HG03575 (cell line): ENCODE results near the gene SMIM9.

Experiments
- ATAC-seq: cut with Tn5 transposase; IDR thresholded peaks from one replicate; pipeline ENCODE4 v1.9.1; 2021; ENCODE audit not compliant: unreplicated experiment, insufficient number of reproducible peaks, low FRiP score; ENCODE audit errors: extremely low read depth

Gene SMIM9

GRCh38 chrX:154791939-154792338 lies 42.5 kb downstream of the SMIM9 start:
- no peak for ATAC-seq

GRCh38 chrX:154791467-154791866 lies 43.0 kb downstream of the SMIM9 start:
- no peak for ATAC-seq

DNA sequence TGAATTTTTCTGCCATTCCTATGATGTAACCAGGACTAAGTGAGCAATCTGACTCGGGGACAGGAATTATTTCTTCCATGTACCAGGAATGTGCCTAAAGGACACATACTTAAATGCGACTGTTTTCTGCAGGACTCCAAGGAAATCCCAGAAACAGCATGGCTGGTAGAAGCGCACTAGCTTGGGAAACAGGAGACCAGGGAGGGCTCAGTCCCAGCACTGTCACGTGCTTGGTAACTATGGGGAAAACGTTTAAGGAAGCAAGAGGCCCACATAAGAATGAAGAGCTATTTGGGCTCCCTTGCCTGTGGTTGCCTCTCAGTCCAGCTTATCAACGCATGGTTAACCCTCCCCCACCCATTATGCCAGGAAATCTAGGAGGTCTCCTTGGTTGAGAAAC lies 48.7 kb downstream of the SMIM9 start:
- ATAC-seq: no peak

DNA sequence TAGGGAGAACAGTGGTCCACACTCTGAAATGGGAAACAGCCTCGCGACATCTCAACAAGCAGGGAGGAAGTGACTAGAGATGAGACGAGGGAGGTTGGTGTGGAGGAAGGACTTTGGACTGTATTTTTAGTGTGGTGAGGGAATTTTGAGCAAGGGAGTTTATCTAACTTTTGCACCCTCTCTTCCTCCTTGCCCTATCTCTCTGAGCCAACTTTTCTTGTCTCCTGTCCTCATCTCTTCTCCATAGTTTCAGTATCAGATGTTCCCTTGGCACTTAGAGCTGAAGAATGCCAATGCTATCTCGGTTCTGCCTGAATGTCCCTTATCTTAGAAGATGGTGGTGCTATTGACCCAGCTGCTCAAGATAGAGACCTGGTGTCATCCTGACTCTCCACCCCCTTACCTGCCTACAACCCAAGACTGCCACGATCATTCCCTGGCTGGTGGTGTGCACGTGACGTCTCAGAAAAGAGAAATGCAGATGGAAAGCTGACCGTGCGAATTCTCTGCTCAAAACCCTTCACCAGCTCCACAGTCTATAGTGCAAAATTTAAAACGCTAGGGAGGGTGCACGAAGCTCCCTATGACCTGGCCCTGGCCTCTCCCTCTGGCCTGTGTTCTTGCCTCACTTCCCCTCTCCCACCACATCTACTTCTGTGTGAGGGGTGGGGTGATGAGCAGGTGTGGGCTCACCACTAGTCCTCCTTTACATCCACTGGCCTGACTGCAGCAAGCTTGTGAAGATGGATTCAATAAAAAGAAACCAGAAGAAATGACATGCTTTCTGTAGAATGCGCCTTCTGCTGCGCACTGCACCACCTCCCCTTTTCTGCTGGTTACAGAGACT lies 50.1 kb downstream of the SMIM9 start:
- ATAC-seq: no peak

DNA sequence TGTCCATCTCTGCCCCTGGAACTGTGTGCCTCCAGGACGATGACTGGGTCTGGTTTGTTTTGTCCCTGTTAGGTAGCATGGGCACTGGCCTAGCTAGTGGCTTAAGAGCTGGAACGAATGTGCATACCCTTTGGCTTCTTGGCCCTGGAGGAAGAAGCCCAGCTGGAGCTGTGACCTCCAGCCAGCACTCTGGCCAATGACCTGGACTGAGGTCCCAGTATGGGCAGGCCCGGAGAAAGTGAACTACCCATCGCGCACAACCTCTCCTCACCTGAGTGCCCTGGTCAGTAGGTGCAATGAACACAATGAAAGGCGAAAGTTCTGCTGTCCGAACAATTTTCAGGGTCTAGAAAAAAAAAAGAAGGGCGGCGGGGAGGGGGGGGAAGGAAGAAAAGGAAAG lies 53.5 kb downstream of the SMIM9 start:
- ATAC-seq: no peak

DNA sequence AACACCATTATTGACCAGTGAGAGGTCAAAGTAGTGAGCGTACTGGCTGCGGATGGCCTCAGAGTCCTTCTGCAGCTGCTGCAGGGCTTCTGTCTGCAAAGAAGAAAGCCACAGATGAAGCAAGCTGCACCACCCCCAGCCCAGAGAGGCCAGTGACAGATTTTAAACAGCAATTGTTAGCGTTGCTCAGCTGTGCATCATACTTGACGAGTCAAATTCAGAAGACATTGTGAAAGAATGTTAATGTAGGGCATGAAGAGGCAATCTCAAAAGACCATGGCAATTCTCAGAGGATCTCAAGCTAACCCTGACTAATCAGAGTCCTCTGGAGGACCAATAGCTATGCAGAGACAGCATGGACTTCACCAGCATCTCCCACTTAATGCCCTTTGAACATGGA lies 55.2 kb downstream of the SMIM9 start:
- no peak for ATAC-seq

GRCh38 chrX:154776753-154777152 lies 57.7 kb downstream of the SMIM9 start:
- ATAC-seq: no peak

DNA sequence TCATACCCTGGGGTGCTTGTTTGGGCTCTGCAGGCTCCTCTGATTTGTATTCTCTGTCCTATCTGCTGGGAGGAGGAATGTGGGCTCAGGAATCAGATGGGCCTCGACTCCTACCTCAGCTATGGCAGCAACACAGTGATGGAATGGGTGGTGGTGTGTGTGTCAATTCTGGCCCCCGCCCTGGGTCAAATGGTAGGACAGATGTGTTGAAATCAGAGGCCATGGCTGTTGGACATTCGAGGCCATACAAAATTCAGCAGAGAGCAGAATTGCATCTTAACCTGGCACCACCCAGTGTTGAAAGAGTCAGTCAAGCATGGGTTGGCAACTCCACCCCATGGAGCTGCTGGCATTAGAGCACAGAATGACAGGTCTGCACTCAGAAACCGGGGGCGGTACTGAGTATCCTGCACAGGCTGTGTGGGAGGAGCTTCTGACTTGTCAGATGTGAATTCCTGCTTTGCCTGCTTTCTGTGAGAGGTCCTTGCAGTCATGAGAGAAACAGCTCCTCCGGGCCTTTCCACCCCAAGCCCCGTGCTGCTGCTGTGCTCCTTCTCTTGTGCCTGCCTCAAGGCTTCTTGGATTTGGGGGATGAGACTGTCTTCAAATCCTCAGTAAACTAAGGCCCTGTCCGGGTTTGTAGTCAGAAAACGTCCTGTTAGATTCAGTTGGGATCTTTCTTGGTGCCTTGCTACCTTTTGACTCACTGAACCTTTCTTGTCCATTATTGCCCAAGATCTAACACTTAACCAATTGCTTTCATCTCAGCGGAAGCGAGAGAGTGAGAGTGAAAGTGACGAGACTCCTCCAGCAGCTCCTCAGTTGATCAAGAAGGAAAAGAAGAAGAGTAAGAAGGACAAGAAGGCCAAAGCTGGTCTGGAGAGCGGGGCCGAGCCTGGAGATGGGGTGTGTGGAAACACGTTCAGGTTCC lies 58.8 kb downstream of the SMIM9 start:
- no peak for ATAC-seq

- ATAC-seq: no peak
Observed at GRCh38 chrX:154774622-154775021, 59.8 kb downstream of the SMIM9 start.
